Measurements from ENCODE around the gene C1orf159. TPM values are rescaled to one million over a fixed set of nuclear protein-coding genes. Genes with fewer than 3 reads are reported as not detected.

Gene C1orf159
- total RNA-seq, 1 experiment from 2014 or later = 15.7 TPM

DNA sequence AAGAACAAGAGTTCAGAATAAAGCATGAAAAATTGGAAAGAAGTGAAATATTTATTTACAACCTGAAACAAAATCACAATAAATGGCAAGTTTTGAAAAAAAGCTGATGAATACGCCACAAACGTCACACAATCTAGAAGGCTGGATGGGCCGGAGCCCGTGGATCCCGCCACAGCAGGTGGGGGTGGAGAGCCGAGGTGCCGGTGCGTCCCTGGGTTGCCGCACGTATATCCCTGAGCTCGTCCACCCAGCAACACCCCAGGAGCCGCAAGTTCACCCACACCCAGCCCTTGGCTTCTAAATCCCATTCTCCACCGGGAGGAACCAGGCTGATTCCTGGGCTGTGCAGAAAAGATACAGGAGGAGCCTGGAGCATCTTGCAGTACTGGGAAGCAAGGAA is 32.2 kb upstream of the C1orf159 start:
- POLR2A ChIA-PET = no interaction called here
- H3K27ac Mint-ChIP-seq (ENCODE audit: low read depth, unreplicated experiment) = no peak overlapping the region

GRCh38 chr1:1146596-1146995 is 30.7 kb upstream of the C1orf159 start:
- BruUV-seq (replicated peaks) = no TSS peak
- Mint-ChIP-seq H3K9me3 (ENCODE audit: unreplicated experiment) (no peaks in the 10 kb centered on the region), H3K4me1 (ENCODE audit: insufficient read depth, unreplicated experiment) (no peaks in the 10 kb centered on the region), H3K36me3 (ENCODE audit: insufficient read depth, unreplicated experiment) (no peaks in the 10 kb centered on the region), H3K4me3 (ENCODE audit: unreplicated experiment) (no peak overlapping the region), H3K27ac (ENCODE audit: low read depth, unreplicated experiment) (no peak overlapping the region), H3K27me3 (ENCODE audit: insufficient read depth, unreplicated experiment) (peaks cover 15% of the 10 kb centered on the region)
- CTCF ChIA-PET = no interaction called here
- TF ChIP-seq, protein P1, sequence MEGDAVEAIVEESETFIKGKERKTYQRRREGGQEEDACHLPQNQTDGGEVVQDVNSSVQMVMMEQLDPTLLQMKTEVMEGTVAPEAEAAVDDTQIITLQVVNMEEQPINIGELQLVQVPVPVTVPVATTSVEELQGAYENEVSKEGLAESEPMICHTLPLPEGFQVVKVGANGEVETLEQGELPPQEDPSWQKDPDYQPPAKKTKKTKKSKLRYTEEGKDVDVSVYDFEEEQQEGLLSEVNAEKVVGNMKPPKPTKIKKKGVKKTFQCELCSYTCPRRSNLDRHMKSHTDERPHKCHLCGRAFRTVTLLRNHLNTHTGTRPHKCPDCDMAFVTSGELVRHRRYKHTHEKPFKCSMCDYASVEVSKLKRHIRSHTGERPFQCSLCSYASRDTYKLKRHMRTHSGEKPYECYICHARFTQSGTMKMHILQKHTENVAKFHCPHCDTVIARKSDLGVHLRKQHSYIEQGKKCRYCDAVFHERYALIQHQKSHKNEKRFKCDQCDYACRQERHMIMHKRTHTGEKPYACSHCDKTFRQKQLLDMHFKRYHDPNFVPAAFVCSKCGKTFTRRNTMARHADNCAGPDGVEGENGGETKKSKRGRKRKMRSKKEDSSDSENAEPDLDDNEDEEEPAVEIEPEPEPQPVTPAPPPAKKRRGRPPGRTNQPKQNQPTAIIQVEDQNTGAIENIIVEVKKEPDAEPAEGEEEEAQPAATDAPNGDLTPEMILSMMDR (IDR thresholded peaks at IDR 0.05; ENCODE audit: unreplicated experiment) = no peak
- no peak for DNase-seq (ENCODE audit: unreplicated experiment)
- intact Hi-C loops (cut with micrococcal nuclease) = no loop called here
- POLR2A ChIA-PET = interaction anchor here (0.7 kb wide), 1 partner anchor 78 kb away, joined by 3 read pairs; no protein-coding TSS in a partner anchor

More for the DNA sequence above, 32.2 kb upstream of the C1orf159 start:
- CTCF ChIA-PET = no interaction called here
- no peak overlapping the region for H3K4me3 Mint-ChIP-seq (ENCODE audit: unreplicated experiment)
- no peaks in the 10 kb centered on the region for H3K4me1 Mint-ChIP-seq (ENCODE audit: insufficient read depth, unreplicated experiment)
- no TSS peak for BruUV-seq (replicated peaks)
- TF ChIP-seq, protein P1 (IDR thresholded peaks at IDR 0.05; ENCODE audit: unreplicated experiment) = no peak
- peaks cover 15% of the 10 kb centered on the region for H3K27me3 Mint-ChIP-seq (ENCODE audit: insufficient read depth, unreplicated experiment)
- no peaks in the 10 kb centered on the region for H3K36me3 Mint-ChIP-seq (ENCODE audit: insufficient read depth, unreplicated experiment)
- DNase-seq (ENCODE audit: unreplicated experiment) = no peak
- H3K9me3 Mint-ChIP-seq (ENCODE audit: unreplicated experiment) = peaks cover 11% of the 10 kb centered on the region
- intact Hi-C loops (cut with micrococcal nuclease) = no loop called here

GRCh38 chr1:1146026-1146425 is 30.1 kb upstream of the C1orf159 start:
- DNase-seq (ENCODE audit: unreplicated experiment) = no peak
- ChIA-PET POLR2A (no interaction called here), CTCF (no interaction called here)
- no peaks in the 10 kb centered on the region for H3K9me3 Mint-ChIP-seq (ENCODE audit: unreplicated experiment)
- no peak overlapping the region for H3K4me3 Mint-ChIP-seq (ENCODE audit: unreplicated experiment)
- no TSS peak for BruUV-seq (replicated peaks)
- H3K4me1 Mint-ChIP-seq (ENCODE audit: insufficient read depth, unreplicated experiment) = no peaks in the 10 kb centered on the region
- H3K27me3 Mint-ChIP-seq (ENCODE audit: insufficient read depth, unreplicated experiment) = peaks cover 15% of the 10 kb centered on the region
- no peak overlapping the region for H3K27ac Mint-ChIP-seq (ENCODE audit: low read depth, unreplicated experiment)
- no peaks in the 10 kb centered on the region for H3K36me3 Mint-ChIP-seq (ENCODE audit: insufficient read depth, unreplicated experiment)
- TF ChIP-seq, protein P1 (IDR thresholded peaks at IDR 0.05; ENCODE audit: unreplicated experiment) = no peak
- intact Hi-C loops (cut with micrococcal nuclease) = no loop called here

DNA sequence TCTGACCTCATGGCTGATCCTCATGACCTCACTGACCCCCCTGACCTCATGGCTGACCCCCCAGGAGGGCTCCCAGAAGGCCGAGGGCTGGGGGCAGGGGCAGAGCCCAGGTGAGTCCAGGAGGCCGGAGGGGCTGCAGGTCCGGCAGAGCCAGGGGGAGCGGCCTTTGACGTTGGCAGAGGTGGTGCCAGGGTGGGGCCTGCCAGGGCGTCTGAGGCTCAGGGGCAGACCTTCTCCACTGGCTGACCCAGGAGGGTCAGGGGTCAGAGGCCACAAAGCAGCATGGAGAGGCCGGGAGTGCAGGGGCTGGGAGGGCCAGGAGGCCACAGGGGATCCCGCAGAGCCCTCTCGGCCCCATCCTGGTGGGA is 29.6 kb upstream of the C1orf159 start:
- POLR2A ChIA-PET = no interaction called here
- intact Hi-C loops (cut with micrococcal nuclease) = no loop called here
- Mint-ChIP-seq H3K4me1 (ENCODE audit: insufficient read depth, unreplicated experiment) (no peaks in the 10 kb centered on the region), H3K4me3 (ENCODE audit: unreplicated experiment) (no peak overlapping the region), H3K27ac (ENCODE audit: low read depth, unreplicated experiment) (no peak overlapping the region), H3K9me3 (ENCODE audit: unreplicated experiment) (no peaks in the 10 kb centered on the region), H3K36me3 (ENCODE audit: insufficient read depth, unreplicated experiment) (no peaks in the 10 kb centered on the region), H3K27me3 (ENCODE audit: insufficient read depth, unreplicated experiment) (peaks cover 15% of the 10 kb centered on the region)
- TF ChIP-seq, protein P1 (IDR thresholded peaks at IDR 0.05; ENCODE audit: unreplicated experiment) = no peak
- CTCF ChIA-PET = no interaction called here
- DNase-seq (ENCODE audit: unreplicated experiment) = no peak
- BruUV-seq (replicated peaks) = no TSS peak
